Testis (tissue), 2 donors: Measurements from ENCODE around the gene OR6C2.
"Not testable (repeated sequence)": the region's sequence is repeated elsewhere in the genome, so short reads cannot be mapped to it uniquely, and the experiment has no call there.

ENCODE experiments used
- CTCF ChIP-seq, 3 experiments: fragments of 450-650 bp in 2 of 3; fragments of 200-600 bp in 1 of 3; sonication (generic) in 1 of 3; IDR thresholded peaks; one replicate each; pipeline ENCODE4 v1.5.1; 2016 to 2019; ENCODE audit warnings: antibody characterized with exemption in 3 of 3, mild to moderate bottlenecking in 2 of 3, moderate library complexity in 1 of 3
- POLR2A ChIP-seq: fragments of 450-650 bp; IDR thresholded peaks from one replicate; pipeline ENCODE4 v1.6.1; 2017; ENCODE audit warnings: antibody characterized with exemption, mild to moderate bottlenecking, moderate library complexity

DNA sequence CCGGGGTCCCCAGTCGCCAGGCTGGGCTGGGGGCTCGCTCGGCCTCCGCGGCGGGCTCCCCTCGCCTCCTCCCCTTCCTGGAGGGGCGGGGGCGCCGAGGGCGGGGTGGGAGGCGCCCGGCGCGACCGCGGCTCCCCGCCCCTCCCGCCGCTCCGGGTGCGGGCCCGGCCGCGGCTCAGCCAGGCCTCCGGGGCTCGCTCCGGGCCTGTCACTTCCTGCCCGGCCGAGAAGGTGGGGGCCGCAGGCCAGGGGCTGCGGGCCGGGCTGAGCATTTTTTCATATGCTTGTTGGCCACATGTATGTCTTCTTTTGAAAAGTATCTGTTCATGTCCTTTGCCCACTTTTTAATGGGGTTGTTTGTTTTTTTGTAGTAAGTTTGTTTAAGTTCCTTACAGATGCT, 29.0 kb upstream of the OR6C2 start:
- not testable (repeated sequence) for TF ChIP-seq POLR2A; CTCF (IDR thresholded peaks at IDR 0.05)
